ENCODE results near the gene ALLC.

ALLC gene

DNA sequence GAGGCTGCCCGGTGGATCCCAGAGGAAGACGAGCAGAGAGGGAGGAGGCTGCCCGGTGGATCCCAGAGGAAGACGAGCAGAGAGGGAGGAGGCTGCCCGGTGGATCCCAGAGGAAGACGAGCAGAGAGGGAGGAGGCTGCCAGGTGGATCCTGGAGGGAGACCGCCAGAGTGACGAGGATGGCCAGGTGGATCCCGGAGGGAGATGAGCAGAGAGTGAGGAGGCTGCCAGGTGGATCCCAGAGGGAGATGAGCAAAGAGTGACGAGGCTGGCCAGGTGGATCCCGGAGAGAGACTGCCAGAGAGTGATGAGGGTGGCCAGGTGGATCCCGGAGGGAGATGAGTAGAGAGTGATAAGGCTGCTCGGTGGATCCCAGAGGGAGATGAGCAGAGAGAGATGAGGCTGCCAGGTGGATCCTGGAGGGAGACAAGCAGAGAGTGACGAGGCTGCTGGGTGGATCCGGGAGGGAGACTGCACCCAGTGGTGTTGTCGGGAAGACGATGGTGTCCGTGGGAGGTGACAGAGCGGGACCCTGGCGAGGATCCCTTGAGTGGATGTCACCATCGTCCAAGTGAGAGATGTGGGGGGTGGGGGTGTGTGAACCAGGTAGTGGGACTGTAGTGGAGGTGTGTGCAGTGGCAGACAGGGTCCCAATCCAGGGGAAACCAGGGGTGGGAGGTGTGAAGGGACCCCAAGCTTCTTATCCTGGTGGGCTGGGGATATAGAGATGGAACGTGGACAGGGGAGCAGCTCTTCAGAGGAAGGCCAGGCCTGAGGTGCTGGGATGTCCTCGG is 67.7 kb downstream of the ALLC start:
- no peak for DNase-seq (ENCODE audit: low spot score)

- DNase-seq (ENCODE audit: low spot score): no peak
Observed at GRCh38 chr2:3726511-3726910, 68.5 kb downstream of the ALLC start.

- DNase-seq (ENCODE audit: low spot score): no peak
Observed at GRCh38 chr2:3727397-3728045, 69.5 kb downstream of the ALLC start.

DNA sequence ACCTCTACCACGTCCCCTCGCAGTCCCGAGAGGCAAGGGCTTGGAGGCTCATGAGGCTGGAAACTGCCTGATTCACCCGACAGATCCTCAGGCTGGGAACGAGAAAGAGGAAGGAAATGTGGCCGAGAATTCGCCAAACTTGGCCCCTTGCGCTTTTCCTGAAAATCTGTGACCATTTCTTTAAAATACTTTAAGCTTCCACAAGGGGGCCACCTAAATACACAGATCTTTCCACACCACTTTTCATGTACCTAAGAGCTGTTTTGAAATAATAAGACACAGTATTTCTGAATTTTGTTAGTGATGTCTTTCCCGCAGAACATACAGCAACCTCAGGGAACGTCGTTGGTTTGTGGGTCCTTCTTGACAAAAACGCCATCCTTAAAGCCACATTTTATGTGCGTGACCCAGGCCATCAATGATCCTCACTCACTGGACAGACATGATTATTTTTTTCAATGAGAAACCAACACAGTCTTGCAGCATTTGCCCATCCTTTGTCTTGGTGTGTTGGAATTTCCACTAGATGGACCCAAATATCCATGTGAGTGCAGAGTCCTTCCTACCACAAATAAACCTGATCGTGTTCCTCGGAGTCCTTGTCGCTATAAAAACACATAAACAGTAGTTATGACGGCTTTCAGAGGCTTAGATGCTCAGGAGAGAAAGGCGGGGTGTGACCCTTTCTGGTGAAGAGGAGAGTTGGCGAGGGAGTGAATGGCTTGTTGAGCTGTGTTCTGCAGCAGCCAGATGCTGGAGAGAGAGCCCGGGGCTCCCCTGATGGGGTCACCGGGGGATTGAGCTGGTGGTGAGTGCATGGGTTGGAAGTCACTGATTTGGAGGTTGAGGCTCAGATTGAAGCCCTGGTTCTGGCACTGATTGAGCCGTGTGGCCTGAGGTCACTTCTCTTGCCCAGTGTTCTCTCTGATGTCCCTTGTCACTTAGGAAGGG is 70.4 kb downstream of the ALLC start:
- DNase-seq (ENCODE audit: low spot score): peak; percentile 29

DNA sequence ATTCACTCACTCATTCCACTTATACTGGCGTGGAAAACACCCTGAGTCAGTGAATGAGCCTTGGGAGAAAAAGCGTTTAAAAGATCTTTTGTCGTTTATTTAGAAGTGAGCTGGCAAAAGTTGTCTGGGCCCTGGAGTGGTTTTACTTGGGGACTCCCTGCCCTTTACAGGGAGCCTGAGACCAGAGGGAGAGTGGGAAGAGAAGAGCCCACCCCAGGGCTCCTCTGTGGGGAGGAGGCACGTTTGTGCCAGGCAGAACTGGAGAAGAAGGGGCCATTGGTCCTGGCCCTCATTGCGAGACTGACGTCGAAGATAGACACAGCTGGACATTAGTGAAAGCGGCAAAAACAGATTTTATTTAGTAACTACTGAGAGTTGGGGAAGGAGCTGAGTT is 71.1 kb downstream of the ALLC start:
- no peak for DNase-seq (ENCODE audit: low spot score)

- DNase-seq (ENCODE audit: low spot score): no peak
Observed at GRCh38 chr2:3729786-3730185, 71.8 kb downstream of the ALLC start.

DNA sequence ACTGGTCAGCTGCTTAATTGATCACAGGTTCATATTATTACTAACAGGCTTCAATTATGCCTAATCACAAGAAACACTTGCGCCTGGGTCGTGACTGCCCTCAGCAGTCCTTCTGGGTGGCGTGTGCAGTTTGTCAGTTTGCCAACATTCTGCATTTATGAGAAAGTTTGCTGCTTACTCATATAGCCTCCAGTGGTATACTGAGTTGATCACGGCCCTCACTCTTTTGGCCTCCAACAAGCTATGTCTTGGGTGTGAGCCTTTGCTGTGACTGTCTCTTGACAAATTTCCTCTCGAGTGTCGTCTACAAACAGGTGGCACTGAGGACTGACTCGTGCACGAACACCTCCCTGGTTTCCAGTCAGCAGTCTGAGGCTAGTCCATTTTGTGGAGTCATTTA is 72.6 kb downstream of the ALLC start:
- DNase-seq (ENCODE audit: low spot score): no peak

DNA sequence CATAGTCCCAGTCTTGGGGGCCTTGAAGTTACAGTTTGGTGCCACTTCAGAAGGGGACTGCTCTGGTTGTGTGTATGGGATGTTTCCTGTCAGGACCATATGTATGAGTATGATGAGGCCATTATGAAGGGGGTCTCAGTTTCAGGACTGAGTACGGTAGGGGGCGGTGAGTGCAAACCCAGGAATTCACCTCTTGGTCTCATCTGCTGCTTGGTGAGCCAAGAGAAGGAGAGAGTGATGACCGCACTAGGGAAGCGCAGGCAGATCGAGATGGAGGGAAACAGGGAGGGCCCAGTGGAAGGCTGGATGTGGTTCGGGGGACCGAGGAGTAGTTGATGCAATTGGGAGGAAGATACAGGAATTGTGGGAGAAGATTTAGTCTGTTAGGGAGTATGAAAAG is 73.8 kb downstream of the ALLC start:
- no peak for DNase-seq (ENCODE audit: low spot score)

GRCh38 chr2:3736112-3736511 is 78.1 kb downstream of the ALLC start:
- DNase-seq (ENCODE audit: low spot score): no peak

DNA sequence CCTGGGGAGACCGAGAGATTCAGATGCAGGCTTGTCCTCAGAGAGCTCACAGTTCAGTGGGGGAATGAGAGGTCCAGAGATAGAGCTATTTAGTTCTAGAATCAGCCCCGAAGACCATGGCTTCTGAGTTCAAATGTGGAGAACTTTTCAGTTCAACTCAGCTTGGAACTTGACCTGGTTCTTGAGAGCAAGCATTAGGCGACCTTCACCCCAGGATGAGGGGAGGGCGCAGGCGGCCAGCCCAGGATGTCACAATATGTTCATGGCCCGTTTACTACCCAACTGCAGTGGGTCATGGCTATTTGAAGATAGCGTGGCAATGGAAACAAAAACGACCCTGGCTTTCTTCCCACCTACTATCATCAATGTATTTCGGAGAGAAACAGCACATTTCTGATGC is 79.1 kb downstream of the ALLC start:
- no peak for DNase-seq (ENCODE audit: low spot score)

DNA sequence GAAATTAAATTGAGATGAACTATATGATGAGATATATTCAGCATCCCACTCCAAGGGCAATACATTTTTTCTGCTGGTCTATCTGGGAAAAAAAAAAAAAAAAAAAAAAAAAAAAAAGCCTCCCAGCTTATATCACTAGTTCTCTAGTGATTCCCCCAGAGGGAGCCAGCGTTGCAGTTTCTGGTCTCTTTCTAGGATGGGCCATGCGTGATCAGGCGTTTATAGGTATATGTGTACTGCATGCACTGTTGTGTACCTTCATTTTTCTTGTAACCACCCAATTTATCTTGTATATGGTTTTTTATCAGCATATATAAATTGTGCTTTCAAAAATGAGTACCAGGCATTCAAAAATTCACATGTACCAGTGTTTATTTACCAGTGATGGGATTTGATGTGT is 80.5 kb downstream of the ALLC start:
- no peak for DNase-seq (ENCODE audit: low spot score)

DNA sequence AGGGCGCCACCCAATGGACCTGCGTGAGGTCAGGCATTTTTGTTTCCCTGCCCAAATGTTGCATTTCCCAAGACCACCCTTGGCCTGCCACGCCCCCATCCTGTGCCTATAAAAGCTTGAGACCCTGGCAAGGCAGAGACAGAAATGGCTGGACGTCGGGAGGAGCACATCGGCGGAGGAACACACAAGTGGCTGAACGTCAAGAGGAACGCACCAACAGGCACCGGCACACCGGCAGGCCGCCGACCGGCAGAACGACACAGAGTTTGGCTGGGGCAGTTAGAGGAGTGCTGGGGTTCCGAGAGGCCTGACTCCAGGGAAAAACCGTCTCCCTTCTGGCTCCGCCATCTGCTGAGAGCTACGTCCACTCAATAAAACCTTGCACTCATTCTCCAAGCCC is 81.3 kb downstream of the ALLC start:
- DNase-seq (ENCODE audit: low spot score): no peak

- DNase-seq (ENCODE audit: low spot score): no peak
Observed at GRCh38 chr2:3741396-3741795, 83.4 kb downstream of the ALLC start.

GRCh38 chr2:3741867-3742602 is 84.0 kb downstream of the ALLC start:
- DNase-seq (ENCODE audit: low spot score): no peak

GRCh38 chr2:3742743-3743508 is 84.9 kb downstream of the ALLC start:
- DNase-seq (ENCODE audit: low spot score): no peak

DNA sequence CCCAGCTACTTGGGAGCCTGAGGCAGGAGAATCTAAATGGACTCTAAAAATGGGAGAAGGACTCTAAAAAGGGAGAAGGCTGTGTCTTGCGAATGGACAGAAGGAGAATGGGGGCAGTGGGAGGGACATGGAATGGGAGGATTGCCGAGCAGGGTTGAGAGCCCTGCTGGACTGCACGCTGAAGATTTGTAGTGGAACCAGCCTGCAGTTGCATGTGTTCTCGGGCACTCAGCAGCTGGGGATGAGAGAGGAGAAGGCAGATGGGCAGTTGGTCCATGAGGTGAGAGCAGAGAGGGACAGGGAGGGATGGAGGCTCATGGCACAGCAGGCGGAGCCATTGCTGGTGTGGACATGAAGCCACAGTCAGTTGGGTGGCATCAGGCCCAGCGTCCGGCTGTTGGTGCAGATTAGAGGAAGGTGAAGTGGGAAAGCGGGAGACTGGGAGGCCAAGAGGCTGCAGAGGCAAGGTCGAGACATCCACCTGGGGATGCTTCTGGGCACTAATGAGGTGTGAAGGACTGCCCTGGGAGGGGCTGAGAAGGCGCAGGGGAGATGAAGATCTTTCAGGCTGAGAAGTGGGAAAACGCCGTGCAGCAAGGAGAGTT is 86.1 kb downstream of the ALLC start:
- no peak for DNase-seq (ENCODE audit: low spot score)

GRCh38 chr2:3745920-3746319 is 87.9 kb downstream of the ALLC start:
- no peak for DNase-seq (ENCODE audit: low spot score)

DNA sequence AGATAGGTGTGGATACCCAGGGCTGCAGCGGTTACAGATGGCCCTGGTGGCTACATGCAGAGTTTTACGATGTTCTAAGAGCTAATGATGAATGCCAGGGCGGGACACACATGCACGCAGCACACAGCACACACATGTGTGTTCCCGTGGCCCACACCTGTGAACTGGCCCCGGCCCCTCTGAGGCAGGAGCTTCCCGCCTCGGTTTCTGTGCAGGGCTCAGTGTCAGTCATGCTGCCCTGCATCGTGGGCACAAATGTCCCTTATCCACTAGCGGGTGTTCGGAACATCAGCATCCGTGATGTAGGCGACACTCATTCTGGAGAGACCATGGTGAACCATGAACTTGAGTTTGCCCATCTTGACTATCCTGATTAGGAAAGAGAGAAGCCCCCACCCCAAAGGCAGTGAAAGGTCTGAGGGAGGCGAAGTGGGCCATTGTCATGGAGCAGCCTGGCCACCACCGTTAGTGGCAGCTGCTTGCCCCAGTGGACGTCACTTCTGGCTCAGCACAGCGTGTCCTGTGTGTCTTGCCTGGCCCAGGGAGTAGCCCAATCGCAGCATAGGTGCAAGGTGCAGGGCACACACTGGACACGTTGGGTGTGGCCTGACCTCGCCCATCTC is 89.1 kb downstream of the ALLC start:
- no peak for DNase-seq (ENCODE audit: low spot score)

- DNase-seq (ENCODE audit: low spot score): no peak
Observed at GRCh38 chr2:3747826-3748225, 89.8 kb downstream of the ALLC start.

DNA sequence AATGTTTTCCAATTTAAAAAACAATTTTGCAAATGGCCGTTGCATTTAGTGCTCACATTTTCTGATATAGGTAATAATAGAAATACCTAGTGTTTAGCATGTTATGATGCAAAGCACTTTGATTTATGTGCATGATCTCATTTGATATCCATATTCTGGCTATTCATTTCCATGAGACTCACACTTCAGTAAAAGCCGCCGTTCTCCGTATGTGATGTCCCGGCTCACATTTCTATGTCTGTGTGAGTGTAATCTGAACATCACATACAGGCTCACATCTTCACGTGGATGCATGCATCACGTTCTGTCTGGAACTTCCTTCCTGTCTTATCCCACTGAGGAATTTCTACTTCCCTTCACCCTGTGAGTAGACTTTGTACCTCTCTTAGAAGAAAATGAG is 91.2 kb downstream of the ALLC start:
- DNase-seq (ENCODE audit: low spot score): no peak
